ENCODE measurements around the gene B4GALNT2. TPM values are rescaled to one million over a fixed set of nuclear protein-coding genes. Genes with fewer than 3 reads are reported as not detected.

The B4GALNT2 gene
- total RNA-seq, 6 experiments from 2014 or later, result 0.04 to 0.05 TPM; not detected in 4

GRCh38 chr17:49117587-49118230 is 14.9 kb upstream of the B4GALNT2 start:
- Histone ChIP-seq H3K9me3 (no peaks in the 10 kb centered on the region), H3K36me3 (no peaks in the 10 kb centered on the region), H3K27ac (no peak overlapping the region), H3K4me1 (no peaks in the 10 kb centered on the region), H3K27me3 (no peaks in the 10 kb centered on the region), H3K4me3 (no peak overlapping the region)
- DNase-seq (no peak), ATAC-seq (no peak)
- intact Hi-C loops (cut with DNase I), result no loop called here
- 54% methylated on average over 2 of the region's 2 CpGs for WGBS (ENCODE audit: insufficient coverage, low coverage, low lambda C conversion rate, missing lambda C conversion rate)
- TF ChIP-seq CTCF (IDR thresholded peaks at IDR 0.05) (no peak), POLR2A (IDR thresholded peaks at IDR 0.05) (no peak)

- TF ChIP-seq CTCF (IDR thresholded peaks at IDR 0.05) (no peak), POLR2A (IDR thresholded peaks at IDR 0.05) (no peak)
- intact Hi-C loops (cut with DNase I), result no loop called here
- 56% methylated on average over 3 of the region's 3 CpGs for WGBS (ENCODE audit: insufficient coverage, low coverage, low lambda C conversion rate, missing lambda C conversion rate)
- no peaks in the 10 kb centered on the region for H3K9me3 ChIP-seq
- DNase-seq (no peak), ATAC-seq (no peak)
- H3K4me3 ChIP-seq, result no peak overlapping the region
- no peaks in the 10 kb centered on the region for H3K36me3 ChIP-seq
- H3K27ac ChIP-seq, result no peak overlapping the region
- no peaks in the 10 kb centered on the region for H3K4me1 ChIP-seq
- no peaks in the 10 kb centered on the region for H3K27me3 ChIP-seq
Measured at GRCh38 chr17:49120166-49120565, 12.4 kb upstream of the B4GALNT2 start.

- no peak for DNase-seq
- Histone ChIP-seq H3K27me3 (no peaks in the 10 kb centered on the region), H3K36me3 (no peaks in the 10 kb centered on the region), H3K4me1 (no peaks in the 10 kb centered on the region), H3K27ac (no peak overlapping the region), H3K9me3 (no peaks in the 10 kb centered on the region), H3K4me3 (no peak overlapping the region)
- 87% methylated on average over 5 of the region's 6 CpGs for WGBS (ENCODE audit: insufficient coverage, low coverage, low lambda C conversion rate, missing lambda C conversion rate)
- ATAC-seq, result no peak
- intact Hi-C loops (cut with DNase I), result no loop called here
- TF ChIP-seq CTCF (IDR thresholded peaks at IDR 0.05) (no peak), POLR2A (IDR thresholded peaks at IDR 0.05) (no peak)
Measured at GRCh38 chr17:49121696-49122292, 10.8 kb upstream of the B4GALNT2 start.

GRCh38 chr17:49122566-49122965 is 10.0 kb upstream of the B4GALNT2 start:
- Histone ChIP-seq H3K27ac (no peak overlapping the region), H3K4me1 (no peaks in the 10 kb centered on the region), H3K4me3 (no peak overlapping the region), H3K9me3 (no peaks in the 10 kb centered on the region), H3K36me3 (no peaks in the 10 kb centered on the region), H3K27me3 (no peaks in the 10 kb centered on the region)
- intact Hi-C loops (cut with DNase I), result no loop called here
- no peak for ATAC-seq
- DNase-seq, result no peak
- WGBS (ENCODE audit: insufficient coverage, low coverage, low lambda C conversion rate, missing lambda C conversion rate), result 59% methylated on average over 4 of the region's 4 CpGs
- TF ChIP-seq POLR2A (IDR thresholded peaks at IDR 0.05) (no peak), CTCF (IDR thresholded peaks at IDR 0.05) (no peak)

Data from right lobe of liver (tissue), 6 donors.